Mucosa of rectum (tissue), 2 donors: ENCODE data around the gene LARGE1.

ENCODE experiments used
- H3K27ac ChIP-seq, 2 donors: one replicate each; pipeline ENCODE4 v1.7.0; 2013; ENCODE audit warnings: inconsistent platforms in 2 of 2, low read depth in 2 of 2, low read length in 2 of 2
- H3K27me3 ChIP-seq, 2 donors: one replicate each; pipeline ENCODE4 v1.7.0; 2013; ENCODE audit warnings: low read length in 2 of 2; ENCODE audit not compliant: control insufficient read depth in 2 of 2, insufficient read depth in 2 of 2
- H3K36me3 ChIP-seq, 2 donors: one replicate each; pipeline ENCODE4 v1.7.0; 2013; ENCODE audit warnings: low read length in 2 of 2; ENCODE audit not compliant: control insufficient read depth in 2 of 2, insufficient read depth in 2 of 2
- H3K4me1 ChIP-seq, 2 donors: one replicate each; pipeline ENCODE4 v1.7.0; 2013; ENCODE audit warnings: low read length in 2 of 2, mild to moderate bottlenecking in 1 of 2; ENCODE audit not compliant: control insufficient read depth in 2 of 2, insufficient read depth in 2 of 2
- H3K4me3 ChIP-seq, 2 donors: one replicate each; pipeline ENCODE4 v1.7.0; 2013; ENCODE audit warnings: low read length in 2 of 2
- H3K9ac ChIP-seq, 2 donors: one replicate each; pipeline ENCODE4 v1.7.0; 2013; ENCODE audit warnings: low read length in 2 of 2, low read depth in 1 of 2, mild to moderate bottlenecking in 1 of 2
- H3K9me3 ChIP-seq, 2 donors: one replicate each; pipeline ENCODE4 v1.7.0; 2013; ENCODE audit warnings: low read length in 2 of 2; ENCODE audit not compliant: control insufficient read depth in 2 of 2
- donor health status: healthy.
- donor health status: Normal muscosa, but diverticular disease.

The LARGE1 gene

DNA sequence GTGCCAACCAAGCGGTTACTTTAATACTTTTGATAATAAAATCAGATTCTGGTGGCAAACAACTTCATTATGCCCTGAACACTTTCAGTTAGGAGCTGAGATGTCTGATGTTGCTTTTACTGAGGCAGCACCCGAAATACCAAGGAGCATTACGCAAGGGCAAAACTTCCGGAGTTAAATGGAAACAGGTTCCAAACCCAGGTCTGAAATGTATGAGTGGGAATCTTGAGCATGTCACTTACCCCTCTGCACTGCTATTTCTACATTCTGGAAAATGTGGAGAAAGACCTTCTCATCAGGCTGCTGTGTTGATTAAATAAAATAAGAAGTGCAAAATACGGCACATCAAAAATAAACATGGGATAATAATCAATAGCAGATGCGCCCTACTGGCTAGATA is 315.1 kb downstream of the LARGE1 start:
- H3K36me3 ChIP-seq, result peaks cover 4 to 9% of the 10 kb centered on the region in 2 donors
- no peaks in the 10 kb centered on the region for H3K4me1 ChIP-seq
- H3K9me3 ChIP-seq, result no peaks in the 10 kb centered on the region
- no peaks in the 10 kb centered on the region for H3K27me3 ChIP-seq
- H3K9ac ChIP-seq, result no peak overlapping the region
- no peak overlapping the region for H3K4me3 ChIP-seq
- no peak overlapping the region for H3K27ac ChIP-seq

DNA sequence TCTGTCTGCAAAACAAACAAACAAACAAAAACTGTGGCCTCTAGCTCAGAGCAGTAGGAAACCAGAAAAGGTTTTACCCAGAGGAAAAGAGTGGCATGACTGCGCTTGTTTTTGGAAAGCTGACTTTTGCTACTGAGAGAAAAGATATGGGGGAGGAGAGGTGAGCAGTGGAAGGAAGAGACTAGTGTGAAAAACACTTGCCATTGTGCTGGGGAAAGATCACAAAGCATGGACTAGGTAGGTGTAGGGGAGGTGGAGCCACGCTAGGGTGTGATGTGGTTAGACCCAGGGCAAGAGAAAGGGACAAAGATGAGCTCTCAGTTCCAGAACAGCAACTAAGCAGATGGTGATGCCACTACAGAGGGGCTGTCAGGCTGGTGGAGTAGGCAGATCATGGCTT is 319.2 kb downstream of the LARGE1 start:
- Histone ChIP-seq H3K4me3 (no peak overlapping the region), H3K9ac (no peak overlapping the region), H3K27ac (no peak overlapping the region), H3K4me1 (no peaks in the 10 kb centered on the region), H3K36me3 (peaks cover 7 to 9% of the 10 kb centered on the region in 2 donors), H3K27me3 (no peaks in the 10 kb centered on the region), H3K9me3 (no peaks in the 10 kb centered on the region)

DNA sequence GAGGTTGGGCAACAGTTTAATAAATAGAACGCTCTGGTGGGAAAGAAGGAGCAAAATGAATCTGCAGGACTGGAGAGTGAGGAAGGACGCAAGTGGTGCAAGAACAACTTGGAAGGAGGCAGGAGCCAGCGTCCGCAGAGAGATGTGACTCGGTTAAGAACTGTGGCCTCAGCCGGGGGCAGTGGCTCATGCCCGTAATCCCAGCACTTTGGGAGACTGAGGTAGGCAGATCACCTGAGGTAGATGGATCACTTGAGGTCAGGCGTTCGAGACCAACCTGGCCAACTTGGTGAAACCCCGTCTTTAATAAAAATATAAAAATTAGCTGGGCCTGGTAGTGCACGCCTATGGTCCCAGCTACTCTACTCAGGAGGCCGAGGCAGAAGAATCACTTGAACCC is 319.7 kb downstream of the LARGE1 start:
- Histone ChIP-seq H3K36me3 (peaks cover 7 to 9% of the 10 kb centered on the region in 2 donors), H3K4me3 (no peak overlapping the region), H3K9me3 (no peaks in the 10 kb centered on the region), H3K9ac (no peak overlapping the region), H3K4me1 (no peaks in the 10 kb centered on the region), H3K27me3 (no peaks in the 10 kb centered on the region), H3K27ac (no peak overlapping the region)

DNA sequence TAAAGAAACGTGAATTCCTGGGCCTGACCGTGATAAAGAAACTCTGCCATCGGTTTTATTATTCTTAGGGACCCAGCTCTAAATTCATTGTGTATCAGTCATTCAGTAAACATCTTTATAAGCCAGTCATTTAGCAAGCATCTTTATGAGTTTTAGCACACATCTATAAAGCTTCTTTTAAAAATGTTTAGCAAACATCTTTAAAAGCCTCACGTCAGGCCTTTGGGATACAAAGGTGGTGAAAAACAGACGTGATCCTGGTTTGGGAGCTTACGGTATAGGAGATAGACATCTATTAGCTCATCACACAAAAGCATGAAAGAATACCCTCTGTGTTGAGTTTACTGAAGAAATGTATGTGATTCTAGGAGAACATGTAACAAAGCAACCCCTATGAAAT is 320.2 kb downstream of the LARGE1 start:
- no peak overlapping the region for H3K27ac ChIP-seq
- H3K4me1 ChIP-seq, result no peaks in the 10 kb centered on the region
- H3K36me3 ChIP-seq, result peaks cover 7 to 9% of the 10 kb centered on the region in 2 donors
- H3K9ac ChIP-seq, result no peak overlapping the region
- no peak overlapping the region for H3K4me3 ChIP-seq
- H3K27me3 ChIP-seq, result no peaks in the 10 kb centered on the region
- no peaks in the 10 kb centered on the region for H3K9me3 ChIP-seq

DNA sequence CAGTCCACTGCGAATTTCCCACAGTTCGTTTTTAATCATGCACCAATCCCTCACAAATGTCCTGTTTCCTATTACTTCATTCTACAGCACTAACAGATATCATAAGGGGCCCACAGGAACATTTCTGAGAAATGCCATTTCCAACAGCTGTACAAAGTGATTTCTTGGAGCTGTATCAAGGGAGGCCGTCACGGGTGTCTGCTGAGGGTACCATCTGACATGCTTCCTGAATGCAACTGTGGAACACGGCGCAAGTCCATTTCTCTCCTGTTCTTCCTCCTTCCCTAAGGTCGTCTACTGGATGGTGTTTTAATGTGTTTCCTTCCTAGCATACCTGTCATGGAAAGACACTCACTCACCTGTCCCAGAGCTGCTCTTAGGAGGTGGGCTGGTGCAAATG is 320.7 kb downstream of the LARGE1 start:
- H3K4me3 ChIP-seq, result no peak overlapping the region
- H3K27me3 ChIP-seq, result no peaks in the 10 kb centered on the region
- H3K9ac ChIP-seq, result no peak overlapping the region
- H3K4me1 ChIP-seq, result no peaks in the 10 kb centered on the region
- no peaks in the 10 kb centered on the region for H3K9me3 ChIP-seq
- H3K27ac ChIP-seq, result no peak overlapping the region
- H3K36me3 ChIP-seq, result peaks cover 7 to 8% of the 10 kb centered on the region in 2 donors

DNA sequence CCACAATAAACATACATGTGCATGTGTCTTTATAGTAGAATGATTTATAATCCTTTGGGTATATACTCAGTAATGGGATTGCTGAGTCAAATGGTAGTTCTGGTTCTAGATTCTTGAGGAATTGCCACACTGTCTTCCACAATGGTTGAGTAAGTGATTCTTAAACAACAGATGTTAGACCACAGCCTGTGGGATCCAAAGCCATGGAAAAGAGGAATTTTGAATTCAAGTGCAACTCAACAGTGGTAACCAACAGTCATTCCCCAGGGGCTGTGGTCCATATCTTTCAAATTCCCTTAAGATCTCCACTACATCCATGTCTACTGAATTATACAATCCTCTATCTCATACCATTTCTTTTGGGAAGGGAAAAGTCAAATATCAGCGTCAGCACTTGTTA is 321.5 kb downstream of the LARGE1 start:
- Histone ChIP-seq H3K4me3 (no peak overlapping the region), H3K4me1 (no peaks in the 10 kb centered on the region), H3K36me3 (peaks cover 5 to 7% of the 10 kb centered on the region in 2 donors), H3K27ac (no peak overlapping the region), H3K27me3 (no peaks in the 10 kb centered on the region), H3K9me3 (no peaks in the 10 kb centered on the region), H3K9ac (no peak overlapping the region)

DNA sequence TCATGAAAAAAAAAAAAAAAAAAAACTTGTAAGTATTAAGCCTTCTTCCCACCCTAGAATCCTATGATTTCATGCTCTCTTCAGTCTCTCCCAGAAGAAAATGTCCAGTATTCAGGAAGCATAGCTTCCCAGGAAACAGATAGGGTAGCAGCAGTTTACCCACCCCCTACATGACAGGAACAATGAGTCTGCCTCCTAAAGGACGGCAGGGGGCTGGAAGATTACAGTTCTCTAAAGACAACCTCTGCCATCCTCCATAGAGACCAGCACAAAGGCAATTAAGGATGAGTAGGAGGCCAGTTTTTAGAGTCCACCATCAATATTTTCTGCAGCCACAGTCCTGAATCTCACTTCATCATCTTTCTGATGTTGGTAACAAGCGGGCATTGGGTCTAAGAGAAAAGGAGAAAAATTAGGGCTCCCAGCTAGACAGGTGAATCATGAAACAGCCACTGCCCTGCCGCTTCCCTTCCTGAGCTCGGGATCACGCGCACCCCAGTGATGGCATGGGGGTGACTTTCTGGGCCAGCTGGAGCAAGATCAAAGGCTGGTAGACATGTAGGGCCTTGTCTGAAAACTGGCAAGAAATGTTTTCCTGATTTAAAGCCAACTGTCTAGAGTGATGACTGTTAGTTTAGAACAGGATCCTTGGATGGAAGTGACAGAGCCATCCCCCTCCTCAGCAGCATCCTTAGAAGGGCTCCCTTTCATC is 322.8 kb downstream of the LARGE1 start:
- H3K4me3 ChIP-seq, result no peak overlapping the region
- peaks cover 0 to 3% of the 10 kb centered on the region in 2 donors for H3K36me3 ChIP-seq
- no peaks in the 10 kb centered on the region for H3K4me1 ChIP-seq
- H3K9ac ChIP-seq, result no peak overlapping the region
- no peaks in the 10 kb centered on the region for H3K9me3 ChIP-seq
- H3K27me3 ChIP-seq, result no peaks in the 10 kb centered on the region
- H3K27ac ChIP-seq, result no peak overlapping the region

DNA sequence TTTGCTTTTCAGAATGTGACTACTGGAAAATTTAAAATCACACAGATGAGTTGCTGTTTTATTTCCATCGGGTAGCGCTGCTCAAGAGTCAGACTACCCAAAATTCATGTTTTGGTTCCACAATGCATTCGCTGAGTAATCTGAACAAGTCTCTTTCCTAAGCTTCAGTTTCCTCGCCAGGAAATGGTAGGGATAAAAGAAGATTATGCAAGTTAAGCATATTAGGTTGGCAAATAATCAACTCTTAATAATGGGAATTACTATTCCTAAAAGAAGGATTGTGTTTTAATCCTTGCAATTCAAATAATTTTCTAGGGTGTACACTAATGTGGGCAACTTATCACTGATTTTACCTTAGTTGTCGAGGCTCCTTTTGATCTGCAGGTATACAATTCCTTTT is 326.5 kb downstream of the LARGE1 start:
- Histone ChIP-seq H3K27ac (no peak overlapping the region), H3K36me3 (no peaks in the 10 kb centered on the region), H3K4me3 (no peak overlapping the region), H3K9ac (no peak overlapping the region), H3K4me1 (no peaks in the 10 kb centered on the region), H3K27me3 (no peaks in the 10 kb centered on the region), H3K9me3 (no peaks in the 10 kb centered on the region)

DNA sequence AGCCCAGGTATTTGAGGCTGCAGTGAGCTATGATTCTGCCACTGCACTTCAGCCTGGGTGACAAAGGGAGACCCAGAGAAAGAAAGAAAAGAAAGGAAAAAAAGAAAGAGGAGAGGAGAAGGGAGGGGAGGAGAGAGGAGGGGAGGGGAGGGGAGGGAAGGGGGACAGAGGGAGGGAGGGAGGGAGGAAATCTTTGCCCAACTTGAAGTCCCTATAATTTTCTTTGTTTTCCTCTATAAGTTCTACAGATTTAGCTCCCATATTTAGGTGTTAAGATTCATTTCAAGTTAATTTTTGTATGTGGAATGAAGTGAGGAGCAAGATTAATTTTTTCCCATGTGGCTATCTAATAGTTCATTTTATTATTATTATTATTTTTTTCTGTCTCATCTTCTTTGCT is 328.3 kb downstream of the LARGE1 start:
- H3K27me3 ChIP-seq, result no peaks in the 10 kb centered on the region
- no peaks in the 10 kb centered on the region for H3K4me1 ChIP-seq
- no peaks in the 10 kb centered on the region for H3K36me3 ChIP-seq

DNA sequence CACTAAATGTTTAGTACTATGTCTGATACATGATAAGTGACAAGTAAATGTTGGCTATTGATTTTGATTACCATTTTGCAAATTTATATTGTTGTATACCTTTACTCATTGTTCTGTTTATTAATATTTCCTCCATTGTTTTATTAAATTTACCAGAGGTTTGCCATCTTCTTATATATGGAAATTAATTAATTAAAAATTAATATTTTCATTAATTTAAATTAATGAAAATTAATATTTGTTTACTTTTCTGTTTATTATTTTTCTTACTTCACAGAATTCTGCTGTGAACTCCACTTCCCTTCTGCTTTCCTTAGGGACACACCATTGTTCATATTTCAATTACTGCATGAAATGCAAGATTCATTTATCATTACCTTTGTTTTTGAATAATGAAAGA is 331.0 kb downstream of the LARGE1 start:
- Histone ChIP-seq H3K27me3 (no peaks in the 10 kb centered on the region), H3K4me1 (no peaks in the 10 kb centered on the region), H3K36me3 (no peaks in the 10 kb centered on the region), H3K27ac (no peak overlapping the region), H3K4me3 (no peak overlapping the region), H3K9ac (no peak overlapping the region), H3K9me3 (no peaks in the 10 kb centered on the region)

More for the DNA sequence above, 328.3 kb downstream of the LARGE1 start:
- no peak overlapping the region for H3K4me3 ChIP-seq
- H3K9me3 ChIP-seq, result no peaks in the 10 kb centered on the region
- H3K9ac ChIP-seq, result no peak overlapping the region
- H3K27ac ChIP-seq, result no peak overlapping the region
